Activated CD8-positive, alpha-beta memory T cell treated with anti-CD3 and anti-CD28 coated beads, Interleukin-2, amount 10 ng/mL, durations not matched to agents 7 days and 5 days (primary cell): ENCODE results near the gene TRPV4. TPM values are rescaled to one million over a fixed set of nuclear protein-coding genes. Genes with fewer than 3 reads are reported as not detected.

ENCODE experiments used
- ATAC-seq: fragments of 150-1000 bp; cut with Tn5 transposase; one replicate; pipeline ENCODE4 v1.10.0; 2021; ENCODE audit warnings: moderate library complexity
- CTCF ChIA-PET: fragments of 350-600 bp; sonication (Branson Sonifier 250); formaldehyde crosslinking; loops from one replicate; lab custom pipeline; 2021; ENCODE audit warnings: antibody characterized with exemption; lab: Charles Lee
- DNase-seq: peaks from one replicate; pipeline ENCODE4 v3.0.0-alpha.2; 2020
- H3K27ac Mint-ChIP-seq: one replicate; pipeline ENCODE4 v1.8.0; 2021; ENCODE audit warnings: mild to moderate bottlenecking, mixed read lengths
- H3K27me3 Mint-ChIP-seq: one replicate; pipeline ENCODE4 v1.8.0; 2021; ENCODE audit warnings: mixed read lengths
- H3K36me3 Mint-ChIP-seq: one replicate; pipeline ENCODE4 v1.8.0; 2021; ENCODE audit warnings: mild to moderate bottlenecking, mixed read lengths
- H3K4me1 Mint-ChIP-seq: one replicate; pipeline ENCODE4 v1.8.0; 2021; ENCODE audit warnings: mixed read lengths
- H3K4me3 Mint-ChIP-seq: one replicate; pipeline ENCODE4 v1.8.0; 2021; ENCODE audit warnings: mild to moderate bottlenecking, moderate library complexity, mixed read lengths
- H3K9me3 Mint-ChIP-seq: one replicate; pipeline ENCODE4 v1.8.0; 2022; ENCODE audit warnings: low read depth, mixed read lengths
- total RNA-seq, 2 experiments: library from RNA; stranded (reverse); gene quantifications; one replicate each; pipeline ENCODE4 v1.2.3, GENCODE V29; 2021

The TRPV4 gene
- not detected for total RNA-seq

DNA sequence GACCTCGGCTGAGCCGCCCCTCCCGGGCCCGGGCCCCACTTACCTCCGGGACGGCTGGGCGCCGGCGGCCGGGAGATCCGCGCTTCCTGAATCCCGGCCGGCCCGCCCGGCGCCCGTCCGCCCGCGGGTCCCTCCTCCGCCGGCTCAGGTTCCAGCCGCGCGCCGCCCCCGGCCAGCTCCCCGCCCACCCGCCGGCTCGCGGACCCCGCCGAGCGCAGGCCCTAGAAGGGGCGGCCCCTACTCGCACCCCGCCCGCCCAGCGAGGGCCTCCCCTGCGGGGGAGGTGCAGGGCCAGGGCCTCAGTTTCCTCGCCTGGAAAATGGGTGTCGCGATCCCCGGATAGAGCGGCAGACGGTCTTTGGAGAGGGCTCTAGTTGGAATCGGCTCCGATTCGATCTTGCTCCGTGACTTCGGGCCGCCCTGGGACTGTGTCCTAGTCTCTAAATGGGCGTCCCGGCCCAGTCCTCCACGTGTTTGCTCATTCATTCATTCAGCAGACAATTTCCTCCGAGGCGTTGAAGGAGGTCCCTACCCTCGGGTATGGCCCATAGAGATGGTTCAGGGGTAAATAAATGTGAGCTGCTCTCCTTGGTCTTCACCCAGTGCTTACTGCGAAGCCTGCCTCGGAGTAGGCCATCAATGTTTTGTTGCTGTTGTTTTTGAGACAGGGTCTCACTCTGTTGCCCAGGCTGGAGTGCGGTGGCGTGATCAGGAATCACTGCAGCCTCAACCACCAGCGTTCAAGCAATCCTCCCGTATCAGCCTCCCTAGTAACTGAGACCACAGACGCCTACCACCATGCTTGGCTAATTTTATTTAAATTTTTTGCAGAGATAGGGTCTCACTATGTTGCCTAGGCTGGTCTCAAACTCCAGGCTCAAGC is at the start of gene TRPV4:
Gene TRPV4, minus strand, starts transcription at position 92 of the 883 bp plus-strand sequence. CDS start 18,602 bp downstream, outside the sequence.
- Mint-ChIP-seq H3K4me1 (peaks cover 2% of the 10 kb centered on the region), H3K9me3 (no peaks in the 10 kb centered on the region), H3K36me3 (no peaks in the 10 kb centered on the region), H3K4me3 (no peak within 1 kb of the TSS), H3K27me3 (peaks cover 44% of the 10 kb centered on the region), H3K27ac (no peak within 1 kb of the TSS)
- ATAC-seq (no peak), DNase-seq (no peak)
- CTCF ChIA-PET: interaction anchor here (1.0 to 3.5 kb wide), 3 partner anchors 8 to 20 kb away, joined by 3 to 16 read pairs (median 4); no protein-coding TSS in a partner anchor

DNA sequence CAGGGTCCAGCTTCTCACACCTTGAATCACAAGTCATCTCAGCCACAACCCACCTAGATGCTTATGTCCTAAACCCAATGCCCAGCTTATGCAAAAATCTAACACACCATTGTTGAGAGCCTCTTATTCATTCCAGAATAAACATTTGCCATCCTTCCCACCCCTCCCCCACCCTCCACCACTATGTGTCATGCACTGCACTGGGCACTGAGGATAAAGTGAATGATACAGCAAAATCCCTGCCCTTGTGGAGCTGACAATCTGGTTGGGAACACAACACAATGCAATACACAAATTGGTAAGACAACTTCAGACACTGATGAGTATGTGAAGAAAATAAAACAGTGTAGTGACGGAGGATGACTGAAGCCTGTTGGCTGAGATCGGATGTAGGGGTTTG is 48.6 kb upstream of the TRPV4 start:
- CTCF ChIA-PET: interaction anchor here (1.0 to 2.4 kb wide), 7 partner anchors 19 to 453 kb away, joined by 3 to 16 read pairs (median 4); partner anchors contain the start of gene TCHP
- no peak for DNase-seq
- Mint-ChIP-seq H3K4me3 (peak overlapping the region; percentile 83), H3K4me1 (peaks cover 31% of the 10 kb centered on the region), H3K27ac (no peak overlapping the region), H3K36me3 (no peaks in the 10 kb centered on the region), H3K9me3 (no peaks in the 10 kb centered on the region), H3K27me3 (no peaks in the 10 kb centered on the region)
- ATAC-seq: no peak

DNA sequence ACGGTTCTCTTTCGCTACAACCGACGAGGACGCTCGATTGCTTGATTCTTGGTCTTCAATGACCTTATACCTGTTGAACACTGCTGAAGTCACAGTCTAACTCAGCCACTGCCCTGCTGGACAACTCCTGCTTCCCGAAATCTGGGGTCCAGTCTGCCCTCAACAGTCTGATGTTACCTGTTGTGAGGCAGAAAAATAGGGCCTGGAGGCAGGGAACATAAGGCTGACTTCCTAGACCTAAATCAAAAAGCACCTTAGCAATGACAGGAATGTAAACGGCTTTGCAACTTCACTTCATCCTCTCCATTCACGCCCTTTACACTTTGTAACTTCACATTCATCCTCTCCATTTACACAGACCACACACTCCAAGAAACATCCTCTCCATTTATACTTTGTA is 47.7 kb upstream of the TRPV4 start:
- CTCF ChIA-PET: interaction anchor here (2.0 to 2.4 kb wide), 2 partner anchors 20 to 28 kb away, joined by 8 to 16 read pairs; partner anchors contain the start of gene TCHP
- DNase-seq (no peak), ATAC-seq (no peak)
- Mint-ChIP-seq H3K9me3 (no peaks in the 10 kb centered on the region), H3K27me3 (no peaks in the 10 kb centered on the region), H3K36me3 (no peaks in the 10 kb centered on the region), H3K4me3 (peak overlapping the region; percentile 83), H3K4me1 (peaks cover 37% of the 10 kb centered on the region), H3K27ac (peak overlapping the region; percentile 87)

DNA sequence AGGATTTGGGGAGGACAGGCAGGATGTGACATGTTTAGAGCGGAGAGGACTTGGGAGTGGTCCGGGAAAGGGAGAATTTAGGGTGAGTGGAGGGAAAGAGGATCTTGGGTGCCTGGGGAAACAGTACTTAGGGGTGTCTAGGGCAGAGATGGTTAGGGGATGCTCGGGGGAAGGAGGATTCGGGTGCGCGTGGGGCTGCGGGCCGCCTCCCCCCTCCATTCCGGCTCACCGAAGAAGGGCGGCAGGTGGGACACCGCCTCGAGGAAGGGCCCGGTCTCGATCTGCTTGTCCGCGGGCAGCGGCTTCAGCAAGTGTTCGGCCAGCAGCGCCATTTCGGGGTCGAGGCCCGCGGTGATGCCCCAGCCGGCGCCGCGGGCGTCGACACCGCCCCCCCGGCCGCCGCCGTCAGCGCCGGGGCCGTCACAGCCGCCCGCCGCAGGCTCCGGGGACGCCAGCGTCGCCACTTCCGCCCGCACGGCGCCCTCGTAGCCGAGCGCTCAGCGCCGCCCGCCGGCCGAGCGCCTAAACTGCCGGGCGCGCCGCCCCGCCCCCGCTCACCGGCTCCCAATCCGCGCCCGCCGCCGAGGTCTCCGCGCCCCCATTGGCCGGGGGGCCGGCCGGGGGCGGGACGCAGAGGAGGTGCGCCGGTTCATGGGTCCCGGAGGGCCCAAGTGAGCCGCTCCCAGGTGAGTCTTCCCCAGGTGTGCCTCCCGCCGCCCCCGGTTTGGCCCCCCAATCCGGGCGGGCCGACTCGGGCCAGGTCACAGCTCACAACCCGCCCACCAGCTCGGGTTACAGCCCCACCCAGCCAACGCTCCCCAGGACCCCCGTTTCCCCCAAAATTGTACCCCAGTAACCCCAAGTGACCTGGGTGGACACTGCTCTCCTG is 47.1 kb upstream of the TRPV4 start, which contains the start of gene GLTP:
Gene GLTP, minus strand, starts transcription at position 499 of the 889 bp plus-strand sequence. Its CDS starts 167 bp downstream, at position 332.
- DNase-seq: peak; percentile 89
- peak within 1 kb of the TSS; percentile 87 for H3K27ac Mint-ChIP-seq
- H3K4me3 Mint-ChIP-seq: peak within 1 kb of the TSS; percentile 94
- no peaks in the 10 kb centered on the region for H3K9me3 Mint-ChIP-seq
- no peaks in the 10 kb centered on the region for H3K36me3 Mint-ChIP-seq
- ATAC-seq: peak; percentile 97
- H3K27me3 Mint-ChIP-seq: no peaks in the 10 kb centered on the region
- CTCF ChIA-PET: interaction anchor here (1.5 to 4.4 kb wide), 4 partner anchors 20 to 74 kb away, joined by 6 to 29 read pairs (median 12); partner anchors contain the start of gene TCHP
- H3K4me1 Mint-ChIP-seq: peaks cover 42% of the 10 kb centered on the region

DNA sequence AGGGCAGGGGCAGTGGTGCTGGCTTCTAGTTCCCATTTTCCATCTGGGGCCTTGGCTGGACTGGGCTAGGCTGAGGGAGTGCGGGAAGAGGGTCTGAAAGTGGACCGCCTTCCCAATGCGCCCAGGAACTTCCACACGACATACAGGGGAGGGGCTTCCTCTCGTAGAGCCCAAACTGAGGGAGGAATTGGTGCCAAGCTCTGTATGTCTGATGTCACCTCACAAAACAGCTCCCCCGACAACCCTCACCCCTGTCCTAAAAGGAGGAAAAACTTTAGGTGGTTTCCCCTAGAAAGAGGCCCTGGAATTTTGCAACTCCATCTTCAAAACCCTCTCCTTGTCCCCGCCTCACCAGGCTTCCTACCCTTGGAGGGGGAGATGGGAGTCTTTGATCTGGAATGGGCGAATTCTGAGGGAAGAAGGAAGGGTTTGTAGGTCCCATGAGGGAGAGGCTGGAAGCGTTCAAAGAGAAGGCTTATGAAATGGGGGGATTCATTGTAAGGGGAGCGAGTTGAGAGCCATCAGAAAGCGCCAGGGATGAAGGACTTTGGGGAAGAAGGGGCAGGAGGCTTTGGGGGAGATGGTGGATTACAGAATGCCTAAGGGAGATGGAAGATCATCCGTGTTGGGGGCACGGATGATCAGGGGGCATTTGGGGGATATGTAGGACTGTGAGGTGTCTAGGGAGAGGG is 46.3 kb upstream of the TRPV4 start:
- H3K36me3 Mint-ChIP-seq: no peaks in the 10 kb centered on the region
- DNase-seq: no peak
- H3K27me3 Mint-ChIP-seq: no peaks in the 10 kb centered on the region
- no peaks in the 10 kb centered on the region for H3K9me3 Mint-ChIP-seq
- H3K4me3 Mint-ChIP-seq: peak overlapping the region; percentile 94
- H3K27ac Mint-ChIP-seq: peak overlapping the region; percentile 83
- H3K4me1 Mint-ChIP-seq: peaks cover 46% of the 10 kb centered on the region
- no peak for ATAC-seq
- CTCF ChIA-PET: interaction anchor here (0.8 to 4.4 kb wide), 3 partner anchors 9 to 73 kb away, joined by 3 to 29 read pairs (median 6); no protein-coding TSS in a partner anchor

DNA sequence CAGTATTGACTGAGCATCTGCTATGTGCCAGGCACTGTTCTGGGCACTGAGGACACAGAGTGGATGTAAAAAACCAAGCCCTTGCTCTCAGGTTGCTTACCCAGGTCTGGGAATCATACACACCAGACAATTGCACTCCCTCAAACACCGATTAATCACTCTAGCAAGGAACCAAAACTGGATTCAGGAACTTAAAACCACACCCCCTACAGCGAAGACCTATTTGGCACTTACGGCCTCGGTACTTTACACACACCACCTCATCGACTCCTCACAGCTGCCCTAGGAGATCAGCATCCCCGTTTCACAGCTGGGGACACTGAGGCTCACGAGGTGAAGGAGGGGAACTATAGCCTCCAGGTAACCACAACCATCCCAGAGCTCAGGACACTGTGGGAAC is 45.6 kb upstream of the TRPV4 start:
- ATAC-seq: no peak
- Mint-ChIP-seq H3K27ac (no peak overlapping the region), H3K9me3 (no peaks in the 10 kb centered on the region), H3K4me1 (peaks cover 46% of the 10 kb centered on the region), H3K36me3 (no peaks in the 10 kb centered on the region), H3K27me3 (no peaks in the 10 kb centered on the region), H3K4me3 (peak overlapping the region; percentile 94)
- CTCF ChIA-PET: interaction anchor here (0.8 to 4.4 kb wide), 5 partner anchors 10 to 73 kb away, joined by 3 to 29 read pairs (median 6); no protein-coding TSS in a partner anchor
- no peak for DNase-seq

DNA sequence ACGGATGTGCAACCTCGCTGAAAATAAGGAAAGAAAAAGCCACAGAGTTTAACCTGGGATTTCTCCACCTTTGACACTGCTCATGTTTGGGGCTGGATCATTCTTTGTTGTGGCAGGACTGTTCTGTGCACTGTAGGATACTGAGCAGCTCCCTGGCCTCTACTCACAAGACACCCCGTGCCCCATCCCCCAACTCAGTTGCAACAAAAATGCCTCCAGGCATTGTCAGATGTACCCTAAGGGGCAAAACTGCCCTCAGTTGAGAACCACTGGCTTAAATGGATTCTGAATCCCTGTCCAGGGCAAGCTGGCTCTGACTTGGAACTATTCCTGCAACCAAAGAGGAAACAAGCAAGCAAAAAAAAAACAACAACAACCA is 45.0 kb upstream of the TRPV4 start:
- Mint-ChIP-seq H3K4me1 (peaks cover 46% of the 10 kb centered on the region), H3K36me3 (no peaks in the 10 kb centered on the region), H3K4me3 (no peak overlapping the region), H3K27ac (no peak overlapping the region), H3K9me3 (no peaks in the 10 kb centered on the region), H3K27me3 (no peaks in the 10 kb centered on the region)
- CTCF ChIA-PET: interaction anchor here (1.0 to 4.4 kb wide), 5 partner anchors 25 to 73 kb away, joined by 3 to 29 read pairs (median 12); no protein-coding TSS in a partner anchor
- no peak for ATAC-seq
- no peak for DNase-seq

DNA sequence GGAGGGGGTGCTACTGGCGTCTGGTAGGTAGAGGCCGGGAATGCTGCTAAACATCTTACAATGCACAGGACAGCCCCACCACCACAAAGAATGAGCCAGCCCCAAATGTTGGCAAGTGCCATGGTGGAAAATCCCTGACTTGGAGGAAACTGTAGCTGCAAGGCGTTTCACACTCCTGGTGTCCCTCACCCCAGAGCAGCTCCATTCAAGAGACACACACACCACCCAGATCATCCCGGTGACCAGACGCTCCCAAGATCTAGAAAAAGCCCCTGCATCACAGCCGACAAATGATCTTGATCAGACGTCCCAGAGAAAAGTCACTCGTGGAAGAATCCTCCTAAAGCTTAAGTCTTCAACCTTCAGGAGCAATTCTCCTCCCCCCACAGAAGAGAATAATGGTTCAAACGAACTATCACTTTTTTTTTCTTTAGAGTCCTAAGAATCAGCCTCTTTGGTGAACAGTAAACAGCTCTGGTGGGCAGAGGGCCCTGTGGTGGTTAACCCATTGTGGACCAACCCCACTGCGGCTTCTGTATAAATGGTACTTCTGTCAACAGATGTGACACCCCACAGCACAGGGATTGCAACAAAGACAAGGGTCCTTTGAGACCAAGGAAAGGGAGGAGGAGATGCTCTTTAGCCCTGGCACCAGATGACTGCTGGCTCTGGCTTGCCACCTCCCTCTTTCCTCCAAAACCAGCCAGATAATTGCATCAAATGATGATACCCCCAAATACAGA is 44.5 kb upstream of the TRPV4 start:
- ATAC-seq: no peak
- CTCF ChIA-PET: interaction anchor here (0.9 to 4.4 kb wide), 6 partner anchors 10 to 73 kb away, joined by 3 to 29 read pairs (median 8); no protein-coding TSS in a partner anchor
- no peaks in the 10 kb centered on the region for H3K9me3 Mint-ChIP-seq

DNA sequence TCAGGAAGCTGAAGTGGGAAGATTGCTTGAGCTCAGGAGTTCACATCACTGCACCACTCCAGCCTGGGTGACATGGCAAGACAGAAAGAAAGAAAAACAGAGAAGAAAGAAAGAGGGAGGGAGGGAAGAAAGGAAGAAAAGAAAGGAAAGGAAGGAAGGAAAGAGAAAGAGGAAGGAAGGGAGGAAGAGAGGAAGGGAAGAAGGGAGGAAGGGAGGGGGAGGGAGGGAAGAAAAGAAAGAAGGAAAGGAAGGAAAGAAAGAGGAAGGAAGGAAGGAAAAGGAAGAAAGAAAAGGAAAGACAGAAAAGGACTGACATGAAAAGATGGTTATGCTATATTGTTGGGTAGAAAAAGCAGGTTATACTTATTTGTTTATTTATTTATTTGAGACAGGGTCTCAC is 43.2 kb upstream of the TRPV4 start:
- H3K9me3 Mint-ChIP-seq: no peaks in the 10 kb centered on the region
- H3K27ac Mint-ChIP-seq: no peak overlapping the region
- CTCF ChIA-PET: interaction anchor here (0.6 to 4.4 kb wide), 6 partner anchors 17 to 432 kb away, joined by 3 to 29 read pairs (median 8); no protein-coding TSS in a partner anchor
- no peak overlapping the region for H3K4me3 Mint-ChIP-seq
- no peaks in the 10 kb centered on the region for H3K27me3 Mint-ChIP-seq
- DNase-seq: no peak
- H3K4me1 Mint-ChIP-seq: peaks cover 47% of the 10 kb centered on the region
- no peak for ATAC-seq
- peaks cover 3% of the 10 kb centered on the region for H3K36me3 Mint-ChIP-seq

More for the DNA sequence above, 44.5 kb upstream of the TRPV4 start:
- H3K4me1 Mint-ChIP-seq: peaks cover 46% of the 10 kb centered on the region
- H3K36me3 Mint-ChIP-seq: peaks cover under 1% of the 10 kb centered on the region
- H3K27ac Mint-ChIP-seq: no peak overlapping the region
- no peak overlapping the region for H3K4me3 Mint-ChIP-seq
- DNase-seq: no peak
- no peaks in the 10 kb centered on the region for H3K27me3 Mint-ChIP-seq

DNA sequence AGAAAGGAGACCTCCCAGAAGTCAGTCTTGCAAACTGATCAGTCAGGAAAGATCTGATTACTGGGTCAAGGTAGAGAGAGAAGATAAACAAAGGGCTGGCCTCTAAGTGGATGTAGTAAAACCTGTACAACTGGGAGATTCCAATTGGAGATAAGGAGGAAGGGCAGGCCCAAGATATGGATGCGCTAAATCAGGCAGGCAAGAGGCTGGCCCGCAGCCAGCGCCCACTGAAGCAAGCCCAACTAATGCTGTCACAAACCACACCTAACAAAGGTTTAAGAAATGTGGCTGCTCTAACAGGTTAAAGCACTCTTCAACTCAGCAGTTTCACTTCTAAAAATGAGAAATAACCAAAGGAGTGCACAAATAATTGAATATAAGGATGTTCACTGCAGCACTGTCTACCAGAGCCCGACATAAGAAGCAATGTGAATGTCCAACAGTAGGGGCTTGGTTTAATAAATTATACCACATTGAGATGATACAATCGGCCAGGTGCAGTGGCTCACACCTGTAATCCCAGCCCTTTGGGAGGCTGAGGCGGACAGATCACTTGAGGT is 42.5 kb upstream of the TRPV4 start:
- Mint-ChIP-seq H3K27me3 (no peaks in the 10 kb centered on the region), H3K9me3 (no peaks in the 10 kb centered on the region), H3K36me3 (peaks cover 5% of the 10 kb centered on the region), H3K4me1 (peaks cover 43% of the 10 kb centered on the region), H3K27ac (no peak overlapping the region), H3K4me3 (no peak overlapping the region)
- no peak for ATAC-seq
- DNase-seq: no peak
- CTCF ChIA-PET: interaction anchor here (0.6 to 4.4 kb wide), 6 partner anchors 16 to 432 kb away, joined by 3 to 29 read pairs (median 8); no protein-coding TSS in a partner anchor

DNA sequence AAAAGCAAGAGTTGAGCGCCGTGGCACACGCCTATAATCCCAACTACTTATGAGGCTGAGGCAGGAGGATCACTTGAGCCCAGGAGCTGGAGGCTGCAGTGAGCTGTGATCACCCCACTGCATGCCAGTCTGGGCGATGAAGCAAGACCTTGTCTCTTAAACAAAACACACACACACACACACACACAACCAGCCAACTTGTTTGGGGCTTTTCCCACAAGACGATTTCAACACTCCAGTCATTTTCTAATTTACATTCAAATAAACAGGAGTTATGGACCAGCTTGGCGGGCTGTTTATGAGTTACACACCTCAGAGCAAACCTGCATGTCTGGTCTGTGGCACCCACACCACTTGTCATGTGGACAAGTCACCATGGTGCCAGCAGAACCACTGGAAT is 40.5 kb upstream of the TRPV4 start:
- H3K36me3 Mint-ChIP-seq: peaks cover 5% of the 10 kb centered on the region
- no peak for ATAC-seq
- no peaks in the 10 kb centered on the region for H3K27me3 Mint-ChIP-seq
- CTCF ChIA-PET: interaction anchor here (0.6 to 1.7 kb wide), 4 partner anchors 14 to 42 kb away, joined by 3 to 9 read pairs (median 4); no protein-coding TSS in a partner anchor
- no peak overlapping the region for H3K27ac Mint-ChIP-seq
- H3K9me3 Mint-ChIP-seq: no peaks in the 10 kb centered on the region
- no peak for DNase-seq
- H3K4me1 Mint-ChIP-seq: peaks cover 31% of the 10 kb centered on the region
- H3K4me3 Mint-ChIP-seq: no peak overlapping the region
